Daoy (cell line): ENCODE results near the gene UBALD1. TPM values are rescaled to one million over a fixed set of nuclear protein-coding genes. Genes with fewer than 3 reads are reported as not detected.

Experiments
- total RNA-seq: library from RNA; depleted of rRNA; stranded (reverse); fragments of >200 nt; shearing (Covaris generic); gene quantifications from 2 replicates; pipeline ENCODE4 v1.2.3, GENCODE V29; 2014; rRNA removed

Gene UBALD1
- total RNA-seq, 1 experiment from 2014 or later = 16.3 TPM

Other genes with a start within 250 kb of the UBALD1 start
- gene VASN, start 243.0 kb downstream of the UBALD1 start, total RNA-seq = 22.1 and 25.1 TPM in 2 replicates
- 7.0 and 11.3 TPM in 2 replicates for gene CORO7, start 198.3 kb downstream of the UBALD1 start, total RNA-seq
- 54.8 and 73.9 TPM in 2 replicates for gene DNAJA3, start 189.0 kb downstream of the UBALD1 start, total RNA-seq
- gene NMRAL1, start 140.3 kb downstream of the UBALD1 start, total RNA-seq = 26.5 and 53.5 TPM in 2 replicates
- 38.6 and 41.3 TPM in 2 replicates for gene HMOX2, start 138.5 kb downstream of the UBALD1 start, total RNA-seq
- gene CDIP1, start 76.1 kb downstream of the UBALD1 start, total RNA-seq = 9.7 and 11.9 TPM in 2 replicates
- gene C16orf96, start 58.5 kb downstream of the UBALD1 start, total RNA-seq = not detected in 2 replicates
- 8.4 and 26.1 TPM in 2 replicates for gene MGRN1, start 9.9 kb upstream of the UBALD1 start, total RNA-seq
- 26.7 and 42.4 TPM in 2 replicates for gene NUDT16L1, start 78.7 kb upstream of the UBALD1 start, total RNA-seq
- gene ANKS3, start 119.4 kb upstream of the UBALD1 start, total RNA-seq = 18.8 and 19.7 TPM in 2 replicates
- 0.74 and 1.6 TPM in 2 replicates for gene DNAAF8, start 119.6 kb upstream of the UBALD1 start, total RNA-seq
- 6.4 and 7.5 TPM in 2 replicates for gene ZNF500, start 152.3 kb upstream of the UBALD1 start, total RNA-seq
- gene SEPTIN12, start 173.5 kb upstream of the UBALD1 start, total RNA-seq = not detected in 2 replicates
- not detected in 2 replicates for gene SMIM22, start 180.5 kb upstream of the UBALD1 start, total RNA-seq
- gene ROGDI, start 187.7 kb upstream of the UBALD1 start, total RNA-seq = 7.6 and 8.3 TPM in 2 replicates
- gene GLYR1, start 232.4 kb upstream of the UBALD1 start, total RNA-seq = 23.7 and 25.7 TPM in 2 replicates
- gene UBN1, start 232.6 kb upstream of the UBALD1 start, total RNA-seq = 19.9 and 21.7 TPM in 2 replicates